HepG2 (cell line): Measurements from ENCODE around the gene TMEM14C. TPM values are rescaled to one million over a fixed set of nuclear protein-coding genes. Genes with fewer than 3 reads are reported as not detected.

ENCODE experiments used
- ATAC-seq: fragments of 200-7000 bp; cut with Tn5 transposase; 3 replicates; pipeline ENCODE4 v1.9.1; 2020; ENCODE audit warnings: mild to moderate bottlenecking, moderate library complexity
- BruUV-seq: library from RNA; stranded (reverse); fragments of 400-500 nt; replicated peaks from 2 replicates; lab custom pipeline; 2021; lab: Mats Ljungman, UMichigan
- CTCF ChIA-PET: fragments of 300-600 bp; formaldehyde crosslinking; extraction: SDS; loops from one replicate; lab custom pipeline; 2021; ENCODE audit warnings: low total read pairs, inconsistent platforms, low intra/inter-chr PET ratio; lab: Yijun Ruan, JAX
- POLR2A ChIA-PET: fragments of 350-600 bp; sonication (Branson Sonifier 250); formaldehyde crosslinking; loops from one replicate; lab custom pipeline; 2020; ENCODE audit warnings: antibody characterized with exemption, inconsistent platforms; lab: Yijun Ruan, JAX
- DNase-seq: peaks from one replicate; pipeline ENCODE4 v3.0.0-alpha.2; 2015; ENCODE audit warnings: low spot score
- FAIRE-seq: peaks from 3 replicates; lab custom pipeline; 2011; peaks lifted over from hg19 to GRCh38; lab: Jason Lieb, UNC
- H2AFZ ChIP-seq: one replicate; pipeline ENCODE4 v1.6.1; 2011; ENCODE audit warnings: low read length, inconsistent platforms
- H3K27ac ChIP-seq: fragments of 300-600 bp; 3 replicates; pipeline ENCODE4 v1.8.0; 2011; ENCODE audit warnings: mixed run types, mild to moderate bottlenecking, mixed read lengths, low read length, inconsistent platforms; ENCODE audit not compliant: insufficient read depth; ENCODE audit errors: extremely low read length
- H3K27me3 ChIP-seq, 2 experiments: fragments of 200-600 bp in 1 of 2; 2 replicates in 1 of 2; 3 replicates in 1 of 2; pipeline versions ENCODE4 v1.6.0 to v1.8.0; 2011; ENCODE audit warnings: low read length in 2 of 2, mild to moderate bottlenecking in 2 of 2, moderate library complexity in 2 of 2, inconsistent platforms in 1 of 2; ENCODE audit not compliant: insufficient read depth in 2 of 2, control insufficient read depth in 1 of 2
- H3K36me3 ChIP-seq, 2 experiments: fragments of 200-600 bp in 1 of 2; replicated peaks in 1 of 2; 2 replicates in 1 of 2; 3 replicates in 1 of 2; pipeline versions ENCODE4 v1.5.1 to v1.8.0; 2011; ENCODE audit warnings: low read length in 2 of 2, inconsistent platforms in 1 of 2; ENCODE audit not compliant: insufficient read depth in 2 of 2, control insufficient read depth in 1 of 2
- H3K4me1 ChIP-seq: 2 replicates; pipeline ENCODE4 v1.5.1; 2012; ENCODE audit warnings: low read length, inconsistent platforms; ENCODE audit not compliant: insufficient read depth
- H3K4me2 ChIP-seq: 2 replicates; pipeline ENCODE4 v1.6.0; 2011; ENCODE audit warnings: low read depth, low read length, inconsistent platforms
- H3K4me3 ChIP-seq, 3 experiments: fragments of 200-600 bp in 1 of 3; sonication (generic), shearing (Covaris generic) in 1 of 3; replicated peaks in 1 of 3; 2 replicates each; pipeline ENCODE4 v1.5.1; 2011 to 2016; ENCODE audit warnings: low read length in 3 of 3, inconsistent platforms in 2 of 3, low read depth in 2 of 3, mild to moderate bottlenecking in 2 of 3, control low read depth in 1 of 3, mixed read lengths in 1 of 3; ENCODE audit not compliant: insufficient read depth in 1 of 3
- H3K79me2 ChIP-seq: one replicate; pipeline ENCODE4 v1.6.1; 2011; ENCODE audit warnings: low read length, inconsistent platforms; ENCODE audit not compliant: insufficient read depth
- H3K9ac ChIP-seq: 2 replicates; pipeline ENCODE4 v1.6.0; 2011; ENCODE audit warnings: mild to moderate bottlenecking, low read depth, low read length, inconsistent platforms; ENCODE audit not compliant: insufficient read depth
- H3K9me3 ChIP-seq: 2 replicates; pipeline ENCODE4 v1.5.1; 2012; ENCODE audit warnings: mild to moderate bottlenecking, low read length
- H4K20me1 ChIP-seq: 2 replicates; pipeline ENCODE4 v1.6.0; 2011; ENCODE audit warnings: inconsistent platforms, mild to moderate bottlenecking, low read length, moderate library complexity; ENCODE audit not compliant: insufficient read depth
- AFF4 ChIP-seq: sonication (generic); formaldehyde crosslinking; IDR thresholded peaks from 2 replicates; pipeline ENCODE4 v1.4.0; 2020; ENCODE audit warnings: missing genetic modification reagents
- ARID5B ChIP-seq: IDR thresholded peaks from 2 replicates; pipeline ENCODE4 v1.4.0; 2020; ENCODE audit warnings: mild to moderate bottlenecking, missing genetic modification reagents
- ATF6 ChIP-seq: sonication (generic); formaldehyde crosslinking; conservative IDR thresholded peaks from 2 replicates; pipeline ENCODE4 v1.4.0; 2020; ENCODE audit warnings: missing genetic modification reagents
- MAFK ChIP-seq, 2 experiments: IDR thresholded peaks in 1 of 2; conservative IDR thresholded peaks in 1 of 2; 2 replicates each; pipeline ENCODE4 v1.6.1; 2011; ENCODE audit warnings: improper control_type of control experiment in 2 of 2, low read length in 2 of 2
- MLLT10 ChIP-seq: sonication (generic); formaldehyde crosslinking; IDR thresholded peaks from 2 replicates; pipeline ENCODE4 v1.4.0; 2020; ENCODE audit warnings: missing genetic modification reagents
- MTA3 ChIP-seq: sonication (generic); formaldehyde crosslinking; IDR thresholded peaks from 2 replicates; pipeline ENCODE4 v1.4.0; 2020; ENCODE audit warnings: missing genetic modification reagents
- NFKB2 ChIP-seq: sonication (generic); formaldehyde crosslinking; IDR thresholded peaks from 2 replicates; pipeline ENCODE4 v1.4.0; 2020; ENCODE audit warnings: missing genetic modification reagents, borderline replicate concordance
- NR2C2 ChIP-seq: sonication (generic); formaldehyde crosslinking; IDR thresholded peaks from 2 replicates; pipeline ENCODE4 v1.4.0; 2020; ENCODE audit warnings: missing genetic modification reagents, mild to moderate bottlenecking, moderate library complexity, borderline replicate concordance
- ZFP37 ChIP-seq: sonication (generic); formaldehyde crosslinking; IDR thresholded peaks from 2 replicates; pipeline ENCODE4 v1.4.0; 2020; ENCODE audit warnings: missing genetic modification reagents, borderline replicate concordance
- ZNF17 ChIP-seq: sonication (generic); formaldehyde crosslinking; IDR thresholded peaks from 2 replicates; pipeline ENCODE4 v1.5.0; 2020; ENCODE audit warnings: mild to moderate bottlenecking, missing genetic modification reagents
- ZNF34 ChIP-seq: sonication (generic); formaldehyde crosslinking; IDR thresholded peaks from 2 replicates; pipeline ENCODE4 v1.4.0; 2020; ENCODE audit warnings: mild to moderate bottlenecking, missing genetic modification reagents, borderline replicate concordance
- ZNF589 ChIP-seq: sonication (generic); formaldehyde crosslinking; conservative IDR thresholded peaks from 2 replicates; pipeline ENCODE4 v1.8.0; 2022; ENCODE audit warnings: mild to moderate bottlenecking, moderate library complexity, missing genetic modification reagents
- WGBS: methylation state at CpG from one replicate; pipeline ENCODE4 v1.1.6; 2017; ENCODE audit warnings: low lambda C conversion rate; 5-methylcytosine and 5-hydroxymethylcytosine counted together
- in situ Hi-C: cut with HindIII; loops from 2 replicates; pipeline ENCODE4 v1.10.0; 2017; ENCODE audit warnings: low pct_unique_long_range_greater_than_20kb; ENCODE audit not compliant: extremely low pct_ligation_motif_present
- intact Hi-C: fragments of 100-400 bp; cut with micrococcal nuclease; formaldehyde crosslinking; loops from one replicate; pipeline ENCODE4 v1.10.0; 2022; ENCODE audit not compliant: unreplicated experiment
- polyA plus RNA-seq, 8 experiments: library from polyadenylated mRNA; depleted of rRNA in 3 of 8; stranded (reverse) in 7 of 8; unstranded in 1 of 8; fragments of >200 nt; fragmentation: Illumina TruSeq in 4 of 8; extraction: Trizol in 4 of 8; gene quantifications; 2 replicates each; pipeline versions ENCODE4 v1.2.1 to v1.2.3, GENCODE V29; 2011 to 2016; ENCODE audit warnings: low read depth in 4 of 8, missing spikeins in 1 of 8, mixed read lengths in 1 of 8; ENCODE audit not compliant: insufficient read depth in 1 of 8
- total RNA-seq, 5 experiments: library from RNA; depleted of rRNA; stranded (reverse); fragments of >200 nt; fragmentation: Illumina TruSeq; extraction: Trizol; gene quantifications; 2 replicates each; pipeline ENCODE4 v1.2.3, GENCODE V29; 2016; ENCODE audit warnings: low read depth in 1 of 5

Gene TMEM14C
- total and polyA plus RNA-seq, 2 of the 13 experiments (the other 11 are each of a cell fraction or from before 2014, with no cell fraction given): 184 TPM

- TF ChIP-seq NR2C2 (CRISPR knock-in tag) (no peak), ZNF34 (CRISPR knock-in tag) (no peak), ARID5B (CRISPR knock-in tag) (0 out of 2 replicates have a peak, but pooled peaks have one; percentile 20), ATF6 (CRISPR knock-in tag) (no peak), ZFP37 (no peak)
These were observed 40.1 kb downstream of the TMEM14C start (continued) for GRCh38 chr6:10763006-10763405.

GRCh38 chr6:10769419-10769818 is 46.5 kb downstream of the TMEM14C start:
- POLR2A ChIA-PET: no interaction called here
- Histone ChIP-seq H3K4me3 (no peak overlapping the region), H3K4me1 (no peaks in the 10 kb centered on the region), H3K79me2 (no peaks in the 10 kb centered on the region), H3K9me3 (no peaks in the 10 kb centered on the region), H3K27me3 (no peaks in the 10 kb centered on the region), H3K9ac (no peak overlapping the region), H2AFZ (no peak overlapping the region), H3K4me2 (no peak overlapping the region), H3K36me3 (peaks cover 5 to 24% of the 10 kb centered on the region in 2 experiments; a peak in 4 of 5 replicates), H3K27ac (no peak overlapping the region), H4K20me1 (no peaks in the 10 kb centered on the region)
- in situ Hi-C loops: no loop called here
- FAIRE-seq (no peak), ATAC-seq (no peak), DNase-seq (no peak)
- 100% methylated on average over 3 of the region's 3 CpGs for WGBS
- intact Hi-C loops: no loop called here
- CTCF ChIA-PET: no interaction called here
- BruUV-seq: no TSS peak
- TF ChIP-seq MAFK (conservative IDR thresholded peaks at IDR 0.05 in 1 of 2, IDR thresholded peaks at IDR 0.05 in 1 of 2; ENCODE audit: low read length in 2 of 2) (peak; percentile 63 to 78), MLLT10 (CRISPR knock-in tag) (no peak), ZNF589 (CRISPR knock-in tag) (no peak), MTA3 (CRISPR knock-in tag) (no peak), AFF4 (CRISPR knock-in tag) (no peak), ZNF17 (CRISPR knock-in tag) (no peak), NFKB2 (CRISPR knock-in tag) (no peak)
